Hepatocyte (in vitro differentiated cells): ENCODE measurements around the gene KCP. TPM values are rescaled to one million over a fixed set of nuclear protein-coding genes. Genes with fewer than 3 reads are reported as not detected.

Source experiments
- DNase-seq: peaks from one replicate; pipeline ENCODE4 v3.0.0-alpha.2; 2016; ENCODE audit warnings: low spot score
- H2AFZ ChIP-seq: fragments of 200-600 bp; sonication (generic); 2 replicates; pipeline ENCODE4 v1.6.0; 2016; ENCODE audit warnings: antibody characterized with exemption, mild to moderate bottlenecking
- H3K27ac ChIP-seq: fragments of 200-600 bp; sonication (generic); 2 replicates; pipeline ENCODE4 v1.5.1; 2016; ENCODE audit warnings: mild to moderate bottlenecking
- H3K27me3 ChIP-seq: fragments of 200-600 bp; sonication (generic); 2 replicates; pipeline ENCODE4 v1.6.1; 2016
- H3K36me3 ChIP-seq: fragments of 200-600 bp; sonication (generic); replicated peaks from 2 replicates; pipeline ENCODE4 v1.5.1; 2016; ENCODE audit warnings: low read depth; ENCODE audit not compliant: insufficient read depth
- H3K4me1 ChIP-seq: fragments of 200-600 bp; sonication (generic); 2 replicates; pipeline ENCODE4 v1.5.1; 2016; ENCODE audit warnings: mild to moderate bottlenecking, moderate library complexity; ENCODE audit not compliant: insufficient read depth
- H3K4me2 ChIP-seq: fragments of 200-600 bp; sonication (generic); 2 replicates; pipeline ENCODE4 v1.6.0; 2016
- H3K4me3 ChIP-seq: fragments of 200-600 bp; sonication (generic); 2 replicates; pipeline ENCODE4 v1.5.1; 2016; ENCODE audit warnings: mild to moderate bottlenecking
- H3K79me2 ChIP-seq: fragments of 200-600 bp; sonication (generic); 2 replicates; pipeline ENCODE4 v1.6.0; 2017; ENCODE audit warnings: mild to moderate bottlenecking
- H3K9me2 ChIP-seq: fragments of 200-600 bp; sonication (generic); replicated peaks from 2 replicates; pipeline ENCODE4 v1.6.0; 2017; ENCODE audit warnings: mild to moderate bottlenecking; ENCODE audit not compliant: insufficient read depth
- H3K9me3 ChIP-seq: fragments of 200-600 bp; sonication (generic); 2 replicates; pipeline ENCODE4 v1.5.1; 2016; ENCODE audit warnings: low read depth, mild to moderate bottlenecking
- H4K20me1 ChIP-seq: fragments of 200-600 bp; sonication (generic); 2 replicates; pipeline ENCODE4 v1.6.0; 2016; ENCODE audit warnings: mild to moderate bottlenecking; ENCODE audit not compliant: insufficient read depth, poor library complexity, severe bottlenecking
- EZH2 ChIP-seq: fragments of 200-600 bp; sonication (generic); IDR thresholded peaks from 2 replicates; pipeline ENCODE4 v1.6.1; 2016; ENCODE audit warnings: antibody characterized with exemption, mild to moderate bottlenecking, borderline replicate concordance
- EZH2phosphoT487 ChIP-seq: fragments of 200-600 bp; sonication (generic); IDR thresholded peaks from one replicate; pipeline ENCODE4 v1.6.1; 2018; ENCODE audit warnings: antibody characterized with exemption, mild to moderate bottlenecking, low read depth, moderate library complexity; ENCODE audit not compliant: unreplicated experiment, severe bottlenecking
- WGBS: methylation state at CpG from one replicate; pipeline ENCODE4 v1.1.6; 2016; ENCODE audit warnings: low lambda C conversion rate; ENCODE audit errors: missing lambda C conversion rate; 5-methylcytosine and 5-hydroxymethylcytosine counted together
- polyA plus RNA-seq: library from polyadenylated mRNA; unstranded; fragments of >200 nt; fragmentation: Nextera tagmentation; extraction: Ambion mirVana; gene quantifications from 2 replicates; pipeline ENCODE4 v1.2.1, GENCODE V29; 2016
- total RNA-seq: library from RNA; depleted of rRNA; stranded (reverse); fragments of >200 nt; gene quantifications from 2 replicates; pipeline ENCODE4 v1.2.3, GENCODE V29; 2014
- TF ChIP-seq, protein P1 (sequence below): fragments of 200-600 bp; sonication (generic); IDR thresholded peaks from 2 replicates; pipeline ENCODE4 v1.5.1; 2016; ENCODE audit warnings: antibody characterized with exemption, mild to moderate bottlenecking; ENCODE audit not compliant: poor library complexity

KCP gene
- total and polyA plus RNA-seq, 2 experiments from 2014 or later: 0.40 to 2.4 TPM

DNA sequence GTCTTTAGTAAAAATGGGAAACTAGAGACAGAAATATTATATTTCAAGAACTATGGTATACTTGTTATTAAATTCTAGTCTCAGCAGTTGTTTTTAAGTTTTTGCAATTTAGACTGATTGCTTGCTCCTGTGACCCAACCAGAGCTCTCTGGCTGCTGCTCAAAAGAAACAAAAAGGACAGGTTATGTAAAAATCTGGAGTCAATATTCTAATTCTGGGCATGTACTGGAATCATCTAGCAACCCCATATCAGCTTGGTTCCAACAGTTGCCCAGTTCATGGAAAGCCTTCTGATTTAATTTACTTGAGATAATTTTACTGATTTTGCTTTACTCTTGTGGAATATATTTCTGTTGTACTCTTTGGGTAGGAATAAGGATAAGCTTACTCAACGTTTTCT, 10.3 kb downstream of the KCP start:
- Histone ChIP-seq H3K36me3 (no peaks in the 10 kb centered on the region), H2AFZ (no peak overlapping the region), H3K4me1 (no peaks in the 10 kb centered on the region), H3K4me3 (no peak overlapping the region), H3K9me3 (no peaks in the 10 kb centered on the region), H3K27me3 (no peaks in the 10 kb centered on the region), H3K27ac (no peak overlapping the region), H3K79me2 (no peaks in the 10 kb centered on the region), H4K20me1 (no peaks in the 10 kb centered on the region), H3K4me2 (no peak overlapping the region), H3K9me2 (no peaks in the 10 kb centered on the region)
- no peak for DNase-seq
- 83% methylated on average over 1 of the region's 1 CpG for WGBS
- TF ChIP-seq EZH2phosphoT487 (no peak), EZH2 (no peak)
- TF ChIP-seq, protein P1, sequence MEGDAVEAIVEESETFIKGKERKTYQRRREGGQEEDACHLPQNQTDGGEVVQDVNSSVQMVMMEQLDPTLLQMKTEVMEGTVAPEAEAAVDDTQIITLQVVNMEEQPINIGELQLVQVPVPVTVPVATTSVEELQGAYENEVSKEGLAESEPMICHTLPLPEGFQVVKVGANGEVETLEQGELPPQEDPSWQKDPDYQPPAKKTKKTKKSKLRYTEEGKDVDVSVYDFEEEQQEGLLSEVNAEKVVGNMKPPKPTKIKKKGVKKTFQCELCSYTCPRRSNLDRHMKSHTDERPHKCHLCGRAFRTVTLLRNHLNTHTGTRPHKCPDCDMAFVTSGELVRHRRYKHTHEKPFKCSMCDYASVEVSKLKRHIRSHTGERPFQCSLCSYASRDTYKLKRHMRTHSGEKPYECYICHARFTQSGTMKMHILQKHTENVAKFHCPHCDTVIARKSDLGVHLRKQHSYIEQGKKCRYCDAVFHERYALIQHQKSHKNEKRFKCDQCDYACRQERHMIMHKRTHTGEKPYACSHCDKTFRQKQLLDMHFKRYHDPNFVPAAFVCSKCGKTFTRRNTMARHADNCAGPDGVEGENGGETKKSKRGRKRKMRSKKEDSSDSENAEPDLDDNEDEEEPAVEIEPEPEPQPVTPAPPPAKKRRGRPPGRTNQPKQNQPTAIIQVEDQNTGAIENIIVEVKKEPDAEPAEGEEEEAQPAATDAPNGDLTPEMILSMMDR: no peak

DNA sequence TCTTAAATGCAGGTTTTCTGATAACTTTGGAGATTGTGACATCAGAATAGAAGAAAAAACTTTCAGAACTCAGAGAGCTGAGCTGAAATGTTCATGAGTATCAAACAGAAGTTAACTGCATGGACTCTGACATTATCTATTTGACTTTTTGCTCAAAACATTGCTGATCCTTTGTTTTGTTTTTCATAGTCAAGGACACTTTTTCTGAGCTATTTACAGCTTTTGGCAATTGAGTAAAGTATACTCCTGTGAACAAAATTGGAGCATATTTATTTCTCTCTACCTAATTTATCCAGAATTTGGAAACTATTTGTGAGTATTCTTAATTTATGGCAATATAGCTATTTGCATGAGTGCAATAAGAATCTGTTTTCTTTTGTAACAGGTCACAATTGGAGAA, 11.1 kb downstream of the KCP start:
- Histone ChIP-seq H3K27me3 (no peaks in the 10 kb centered on the region), H2AFZ (no peak overlapping the region), H3K79me2 (no peaks in the 10 kb centered on the region), H3K4me3 (no peak overlapping the region), H3K9me3 (no peaks in the 10 kb centered on the region), H3K36me3 (no peaks in the 10 kb centered on the region), H4K20me1 (no peaks in the 10 kb centered on the region), H3K9me2 (no peaks in the 10 kb centered on the region), H3K4me1 (no peaks in the 10 kb centered on the region), H3K27ac (no peak overlapping the region), H3K4me2 (no peak overlapping the region)
- DNase-seq: no peak
- TF ChIP-seq EZH2 (no peak), EZH2phosphoT487 (no peak)
- TF ChIP-seq, protein P1: no peak

DNA sequence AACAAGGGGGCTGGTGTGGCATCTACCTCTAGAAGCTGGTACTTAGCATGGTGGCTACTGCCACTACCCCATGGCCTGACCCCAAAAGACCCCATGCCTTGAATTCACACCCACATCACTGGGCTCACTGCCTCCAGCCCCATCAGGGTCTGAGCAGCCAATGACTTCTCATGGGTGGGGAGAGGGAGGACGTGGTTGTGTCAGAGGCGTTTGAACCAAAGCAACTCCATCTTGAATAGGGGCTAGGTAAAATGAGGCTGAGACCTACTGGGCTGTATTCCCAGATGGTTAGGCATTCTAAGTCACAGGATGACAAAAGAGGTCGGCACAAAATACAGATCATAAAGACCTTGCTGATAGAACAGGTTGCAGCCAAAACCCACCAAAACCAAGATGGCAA, 15.2 kb downstream of the KCP start:
- Histone ChIP-seq H2AFZ (no peak overlapping the region), H4K20me1 (no peaks in the 10 kb centered on the region), H3K4me1 (no peaks in the 10 kb centered on the region), H3K4me2 (no peak overlapping the region), H3K27ac (no peak overlapping the region), H3K9me2 (no peaks in the 10 kb centered on the region), H3K79me2 (no peaks in the 10 kb centered on the region), H3K9me3 (no peaks in the 10 kb centered on the region), H3K27me3 (peaks cover 5% of the 10 kb centered on the region), H3K36me3 (no peaks in the 10 kb centered on the region), H3K4me3 (no peak overlapping the region)
- no peak for DNase-seq
- 97% methylated on average over 3 of the region's 3 CpGs for WGBS
- no peak for TF ChIP-seq EZH2phosphoT487
- no peak for TF ChIP-seq EZH2
- TF ChIP-seq, protein P1: no peak

DNA sequence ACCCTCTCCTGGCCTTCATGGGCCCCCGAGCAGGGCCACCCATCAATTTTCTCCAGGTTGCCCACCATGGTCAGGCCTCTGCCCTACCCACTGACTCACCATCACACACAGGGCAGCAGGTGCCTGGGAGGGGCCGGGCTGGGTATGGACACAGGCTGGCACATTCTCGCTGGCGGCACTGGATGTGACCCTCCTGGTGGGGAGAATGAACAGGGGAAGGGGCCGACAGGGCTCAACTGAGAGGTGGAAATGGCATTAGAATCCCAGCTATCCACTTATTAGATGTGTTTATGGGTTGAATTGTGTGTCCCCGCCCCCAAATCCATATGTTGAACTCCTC, 16.4 kb downstream of the KCP start:
- DNase-seq: no peak
- WGBS: 98% methylated on average over 6 of the region's 6 CpGs
- H3K9me3 ChIP-seq: no peaks in the 10 kb centered on the region
- TF ChIP-seq EZH2 (no peak), EZH2phosphoT487 (no peak)
- TF ChIP-seq, protein P1: no peak
- no peaks in the 10 kb centered on the region for H3K4me1 ChIP-seq
- no peak overlapping the region for H3K4me3 ChIP-seq
- H3K27me3 ChIP-seq: peaks cover 5% of the 10 kb centered on the region
- no peaks in the 10 kb centered on the region for H3K9me2 ChIP-seq
- no peak overlapping the region for H3K27ac ChIP-seq
- H2AFZ ChIP-seq: no peak overlapping the region
- H4K20me1 ChIP-seq: no peaks in the 10 kb centered on the region
- no peak overlapping the region for H3K4me2 ChIP-seq
- no peaks in the 10 kb centered on the region for H3K79me2 ChIP-seq
- H3K36me3 ChIP-seq: no peaks in the 10 kb centered on the region
